Inferior parietal cortex (tissue), 1 donor: ENCODE measurements around the gene VWC2.
"Not testable (repeated sequence)": the region's sequence is repeated elsewhere in the genome, so short reads cannot be mapped to it uniquely, and the experiment has no call there.

ENCODE experiments used
- DNase-seq: peaks from one replicate; pipeline ENCODE4 v3.0.0-alpha.2; 2016; ENCODE audit errors: extremely low spot score

The VWC2 gene

GRCh38 chr7:49850921-49851613 lies 77.6 kb downstream of the VWC2 start:
- DNase-seq, result no peak

- not testable (repeated sequence) for DNase-seq
Observed at GRCh38 chr7:49851614-49851934, 78.1 kb downstream of the VWC2 start.

GRCh38 chr7:49852619-49853462 lies 79.4 kb downstream of the VWC2 start:
- peak; percentile 75 for DNase-seq

- no peak for DNase-seq
Observed at GRCh38 chr7:49855281-49855980, 82.0 kb downstream of the VWC2 start.

GRCh38 chr7:49860293-49860692 lies 86.9 kb downstream of the VWC2 start:
- no peak for DNase-seq

- DNase-seq, result no peak
Observed at GRCh38 chr7:49866076-49866735, 92.8 kb downstream of the VWC2 start.

GRCh38 chr7:49866910-49867309 lies 93.5 kb downstream of the VWC2 start:
- DNase-seq, result no peak

- no peak for DNase-seq
Observed at GRCh38 chr7:49873420-49873819, 100.0 kb downstream of the VWC2 start.

GRCh38 chr7:49875336-49875735 lies 101.9 kb downstream of the VWC2 start:
- DNase-seq, result no peak

GRCh38 chr7:49876202-49876601 lies 102.8 kb downstream of the VWC2 start:
- DNase-seq, result no peak

GRCh38 chr7:49878089-49878488 lies 104.7 kb downstream of the VWC2 start:
- no peak for DNase-seq

- no peak for DNase-seq
Observed at GRCh38 chr7:49878627-49879026, 105.2 kb downstream of the VWC2 start.

GRCh38 chr7:49883933-49884332 lies 110.5 kb downstream of the VWC2 start:
- no peak for DNase-seq

GRCh38 chr7:49885593-49886285 lies 112.3 kb downstream of the VWC2 start:
- no peak for DNase-seq

- DNase-seq, result no peak
Observed at GRCh38 chr7:49892481-49892880, 119.0 kb downstream of the VWC2 start.

GRCh38 chr7:49893131-49893530 lies 119.7 kb downstream of the VWC2 start:
- DNase-seq, result no peak

GRCh38 chr7:49894543-49894942 lies 121.1 kb downstream of the VWC2 start:
- no peak for DNase-seq

- no peak for DNase-seq
Observed at GRCh38 chr7:49911909-49912308, 138.5 kb downstream of the VWC2 start.

- no peak for DNase-seq
Observed at GRCh38 chr7:49926720-49927119, 153.3 kb downstream of the VWC2 start.

- no peak for DNase-seq
Observed at GRCh38 chr7:49927631-49928030, 154.2 kb downstream of the VWC2 start.

GRCh38 chr7:49928787-49929186 lies 155.3 kb downstream of the VWC2 start:
- no peak for DNase-seq

GRCh38 chr7:49931627-49932026 lies 158.2 kb downstream of the VWC2 start:
- DNase-seq, result no peak
